Right lobe of liver (tissue), 4 donors: ENCODE data around the gene TCF23.

Experiments
- POLR2A ChIP-seq: fragments of 450-650 bp; IDR thresholded peaks from one replicate; pipeline ENCODE4 v1.6.1; 2017; ENCODE audit warnings: antibody characterized with exemption, mild to moderate bottlenecking
- TF ChIP-seq, protein P1 (sequence below), 4 donors: fragments of 200-600 bp in 3 of 4; fragments of 450-650 bp in 1 of 4; IDR thresholded peaks; one replicate each; pipeline versions ENCODE4 v1.5.1 to v1.8.0; 2016 to 2022; ENCODE audit warnings: antibody characterized with exemption in 4 of 4, mild to moderate bottlenecking in 2 of 4
- donor health status: DM: no; HTN: no; CAD: no.
- donor health status: DM: no; HTN: no; CAD: no.
- donor health status: DM: no; HTN: yes; CAD: no.

- TF ChIP-seq, protein P1, sequence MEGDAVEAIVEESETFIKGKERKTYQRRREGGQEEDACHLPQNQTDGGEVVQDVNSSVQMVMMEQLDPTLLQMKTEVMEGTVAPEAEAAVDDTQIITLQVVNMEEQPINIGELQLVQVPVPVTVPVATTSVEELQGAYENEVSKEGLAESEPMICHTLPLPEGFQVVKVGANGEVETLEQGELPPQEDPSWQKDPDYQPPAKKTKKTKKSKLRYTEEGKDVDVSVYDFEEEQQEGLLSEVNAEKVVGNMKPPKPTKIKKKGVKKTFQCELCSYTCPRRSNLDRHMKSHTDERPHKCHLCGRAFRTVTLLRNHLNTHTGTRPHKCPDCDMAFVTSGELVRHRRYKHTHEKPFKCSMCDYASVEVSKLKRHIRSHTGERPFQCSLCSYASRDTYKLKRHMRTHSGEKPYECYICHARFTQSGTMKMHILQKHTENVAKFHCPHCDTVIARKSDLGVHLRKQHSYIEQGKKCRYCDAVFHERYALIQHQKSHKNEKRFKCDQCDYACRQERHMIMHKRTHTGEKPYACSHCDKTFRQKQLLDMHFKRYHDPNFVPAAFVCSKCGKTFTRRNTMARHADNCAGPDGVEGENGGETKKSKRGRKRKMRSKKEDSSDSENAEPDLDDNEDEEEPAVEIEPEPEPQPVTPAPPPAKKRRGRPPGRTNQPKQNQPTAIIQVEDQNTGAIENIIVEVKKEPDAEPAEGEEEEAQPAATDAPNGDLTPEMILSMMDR (IDR thresholded peaks at IDR 0.05): no peak
- no peak for TF ChIP-seq POLR2A
Measured at GRCh38 chr2:27182346-27182745, 33.5 kb downstream of the TCF23 start.
